ENCODE data around the gene DST.

The DST gene

GRCh38 chr6:56595490-56596122 lies 47.1 kb downstream of the DST start:
- peak; percentile 52 to 72 (median 70) for DNase-seq
- ChIA-PET POLR2A (no interaction called here), CTCF (interaction anchor here (0.6 to 4.5 kb wide), 23 partner anchors 8 to 280 kb away, joined by 3 to 54 read pairs (median 4); no protein-coding TSS in a partner anchor)
- no peaks in the 10 kb centered on the region for H3K27me3 ChIP-seq (replicated peaks in 2 of 5; ENCODE audit: control insufficient read depth in 4 of 5, insufficient read depth in 5 of 5, low read length in 4 of 5)
- H3K27ac ChIP-seq (ENCODE audit: insufficient read depth in 1 of 2, low read depth in 1 of 2, low read length in 2 of 2, poor library complexity in 1 of 2, severe bottlenecking in 2 of 2), result no peak overlapping the region
- no peak overlapping the region for H3K4me3 ChIP-seq (ENCODE audit: control insufficient read depth in 1 of 7, extremely low read depth in 1 of 7, insufficient read depth in 4 of 7, low read depth in 2 of 7, low read length in 6 of 7)
- H3K36me3 ChIP-seq (ENCODE audit: control insufficient read depth in 4 of 4, insufficient read depth in 4 of 4, low read length in 3 of 4), result peaks cover 0 to 26% (median 8%) of the 10 kb centered on the region in 4 experiments
- H3K4me1 ChIP-seq (ENCODE audit: control extremely low read depth in 1 of 4, control insufficient read depth in 4 of 4, insufficient read depth in 4 of 4, low read length in 3 of 4), result no peaks in the 10 kb centered on the region
- WGBS (ENCODE audit: insufficient coverage), result no CpG with 5 or more reads among the region's 6 CpGs
- no peaks in the 10 kb centered on the region for H3K9me3 ChIP-seq (ENCODE audit: control extremely low read depth in 1 of 5, control insufficient read depth in 4 of 5, insufficient read depth in 2 of 5, low read depth in 1 of 5, low read length in 4 of 5)

GRCh38 chr6:56594699-56595098 lies 48.0 kb downstream of the DST start:
- H3K27me3 ChIP-seq (replicated peaks in 2 of 5; ENCODE audit: control insufficient read depth in 4 of 5, insufficient read depth in 5 of 5, low read length in 4 of 5), result no peaks in the 10 kb centered on the region
- no peaks in the 10 kb centered on the region for H3K4me1 ChIP-seq (ENCODE audit: control extremely low read depth in 1 of 4, control insufficient read depth in 4 of 4, insufficient read depth in 4 of 4, low read length in 3 of 4)
- H3K4me3 ChIP-seq (ENCODE audit: control insufficient read depth in 1 of 7, extremely low read depth in 1 of 7, insufficient read depth in 4 of 7, low read depth in 2 of 7, low read length in 6 of 7), result no peak overlapping the region
- H3K27ac ChIP-seq (ENCODE audit: insufficient read depth in 1 of 2, low read depth in 1 of 2, low read length in 2 of 2, poor library complexity in 1 of 2, severe bottlenecking in 2 of 2), result no peak overlapping the region
- DNase-seq, result no peak
- H3K9me3 ChIP-seq (ENCODE audit: control extremely low read depth in 1 of 5, control insufficient read depth in 4 of 5, insufficient read depth in 2 of 5, low read depth in 1 of 5, low read length in 4 of 5), result no peaks in the 10 kb centered on the region
- ChIA-PET POLR2A (no interaction called here), CTCF (interaction anchor here (0.6 to 4.5 kb wide), 22 partner anchors 9 to 280 kb away, joined by 3 to 54 read pairs (median 4); no protein-coding TSS in a partner anchor)
- peaks cover 0 to 23% (median 8%) of the 10 kb centered on the region in 4 experiments for H3K36me3 ChIP-seq (ENCODE audit: control insufficient read depth in 4 of 4, insufficient read depth in 4 of 4, low read length in 3 of 4)

GRCh38 chr6:56593801-56594318 lies 48.8 kb downstream of the DST start:
- Histone ChIP-seq H3K9me3 (ENCODE audit: control extremely low read depth in 1 of 5, control insufficient read depth in 4 of 5, insufficient read depth in 2 of 5, low read depth in 1 of 5, low read length in 4 of 5) (no peaks in the 10 kb centered on the region), H3K27me3 (replicated peaks in 2 of 5; ENCODE audit: control insufficient read depth in 4 of 5, insufficient read depth in 5 of 5, low read length in 4 of 5) (no peaks in the 10 kb centered on the region), H3K4me1 (ENCODE audit: control extremely low read depth in 1 of 4, control insufficient read depth in 4 of 4, insufficient read depth in 4 of 4, low read length in 3 of 4) (no peaks in the 10 kb centered on the region), H3K27ac (ENCODE audit: insufficient read depth in 1 of 2, low read depth in 1 of 2, low read length in 2 of 2, poor library complexity in 1 of 2, severe bottlenecking in 2 of 2) (no peak overlapping the region), H3K4me3 (ENCODE audit: control insufficient read depth in 1 of 7, extremely low read depth in 1 of 7, insufficient read depth in 4 of 7, low read depth in 2 of 7, low read length in 6 of 7) (no peak overlapping the region), H3K36me3 (ENCODE audit: control insufficient read depth in 4 of 4, insufficient read depth in 4 of 4, low read length in 3 of 4) (peaks cover 0 to 21% (median 6%) of the 10 kb centered on the region in 4 experiments)
- ChIA-PET POLR2A (no interaction called here), CTCF (interaction anchor here (1.1 to 4.5 kb wide), 13 partner anchors 10 to 246 kb away, joined by 3 to 54 read pairs (median 6); no protein-coding TSS in a partner anchor)
- DNase-seq, result no peak
- WGBS (ENCODE audit: insufficient coverage), result 100% methylated on average over 4 of the region's 5 CpGs

GRCh38 chr6:56582236-56582635 lies 60.5 kb downstream of the DST start:
- ChIA-PET CTCF (interaction anchor here (2.4 to 3.6 kb wide), 2 partner anchors 12 kb away, joined by 16 to 19 read pairs; no protein-coding TSS in a partner anchor), POLR2A (no interaction called here)
- H3K36me3 ChIP-seq (ENCODE audit: control insufficient read depth in 4 of 4, insufficient read depth in 4 of 4, low read length in 3 of 4), result peaks cover 0 to 3% (median 0%) of the 10 kb centered on the region in 4 experiments
- no peaks in the 10 kb centered on the region for H3K27me3 ChIP-seq (replicated peaks in 2 of 5; ENCODE audit: control insufficient read depth in 4 of 5, insufficient read depth in 5 of 5, low read length in 4 of 5)
- DNase-seq, result peak in 1 of 3 donors; percentile 19
- H3K9me3 ChIP-seq (ENCODE audit: control extremely low read depth in 1 of 5, control insufficient read depth in 4 of 5, insufficient read depth in 2 of 5, low read depth in 1 of 5, low read length in 4 of 5), result no peaks in the 10 kb centered on the region
- no peak overlapping the region for H3K4me3 ChIP-seq (ENCODE audit: control insufficient read depth in 1 of 7, extremely low read depth in 1 of 7, insufficient read depth in 4 of 7, low read depth in 2 of 7, low read length in 6 of 7)
- no peak overlapping the region for H3K27ac ChIP-seq (ENCODE audit: insufficient read depth in 1 of 2, low read depth in 1 of 2, low read length in 2 of 2, poor library complexity in 1 of 2, severe bottlenecking in 2 of 2)
- 100% methylated on average over 1 of the region's 3 CpGs for WGBS (ENCODE audit: insufficient coverage)
- H3K4me1 ChIP-seq (ENCODE audit: control extremely low read depth in 1 of 4, control insufficient read depth in 4 of 4, insufficient read depth in 4 of 4, low read length in 3 of 4), result no peaks in the 10 kb centered on the region

- Histone ChIP-seq H3K4me1 (ENCODE audit: control extremely low read depth in 1 of 4, control insufficient read depth in 4 of 4, insufficient read depth in 4 of 4, low read length in 3 of 4) (no peaks in the 10 kb centered on the region), H3K27ac (ENCODE audit: insufficient read depth in 1 of 2, low read depth in 1 of 2, low read length in 2 of 2, poor library complexity in 1 of 2, severe bottlenecking in 2 of 2) (no peak overlapping the region), H3K36me3 (ENCODE audit: control insufficient read depth in 4 of 4, insufficient read depth in 4 of 4, low read length in 3 of 4) (peaks cover 0 to 4% (median 1%) of the 10 kb centered on the region in 4 experiments), H3K9me3 (ENCODE audit: control extremely low read depth in 1 of 5, control insufficient read depth in 4 of 5, insufficient read depth in 2 of 5, low read depth in 1 of 5, low read length in 4 of 5) (no peaks in the 10 kb centered on the region), H3K4me3 (ENCODE audit: control insufficient read depth in 1 of 7, extremely low read depth in 1 of 7, insufficient read depth in 4 of 7, low read depth in 2 of 7, low read length in 6 of 7) (no peak overlapping the region), H3K27me3 (replicated peaks in 2 of 5; ENCODE audit: control insufficient read depth in 4 of 5, insufficient read depth in 5 of 5, low read length in 4 of 5) (no peaks in the 10 kb centered on the region)
- 100% methylated on average over 4 of the region's 4 CpGs for WGBS (ENCODE audit: insufficient coverage)
- ChIA-PET CTCF (interaction anchor here (2.4 to 3.6 kb wide), 2 partner anchors 11 to 13 kb away, joined by 16 to 19 read pairs; no protein-coding TSS in a partner anchor), POLR2A (no interaction called here)
- no peak for DNase-seq
Observed at GRCh38 chr6:56581296-56581925, 61.3 kb downstream of the DST start.

- WGBS (ENCODE audit: insufficient coverage), result 100% methylated on average over 3 of the region's 5 CpGs
- POLR2A ChIA-PET, result no interaction called here
- H3K27ac ChIP-seq (ENCODE audit: insufficient read depth in 1 of 2, low read depth in 1 of 2, low read length in 2 of 2, poor library complexity in 1 of 2, severe bottlenecking in 2 of 2), result no peak overlapping the region
- H3K9me3 ChIP-seq (ENCODE audit: control extremely low read depth in 1 of 5, control insufficient read depth in 4 of 5, insufficient read depth in 2 of 5, low read depth in 1 of 5, low read length in 4 of 5), result no peaks in the 10 kb centered on the region
- no peaks in the 10 kb centered on the region for H3K27me3 ChIP-seq (replicated peaks in 2 of 5; ENCODE audit: control insufficient read depth in 4 of 5, insufficient read depth in 5 of 5, low read length in 4 of 5)
- CTCF ChIA-PET, result interaction anchor here (1.6 to 3.6 kb wide), 3 partner anchors 10 to 14 kb away, joined by 5 to 19 read pairs (median 16); no protein-coding TSS in a partner anchor
- no peak overlapping the region for H3K4me3 ChIP-seq (ENCODE audit: control insufficient read depth in 1 of 7, extremely low read depth in 1 of 7, insufficient read depth in 4 of 7, low read depth in 2 of 7, low read length in 6 of 7)
- H3K36me3 ChIP-seq (ENCODE audit: control insufficient read depth in 4 of 4, insufficient read depth in 4 of 4, low read length in 3 of 4), result peaks cover 0 to 4% (median 1%) of the 10 kb centered on the region in 4 experiments
- no peak for DNase-seq
- no peaks in the 10 kb centered on the region for H3K4me1 ChIP-seq (ENCODE audit: control extremely low read depth in 1 of 4, control insufficient read depth in 4 of 4, insufficient read depth in 4 of 4, low read length in 3 of 4)
Observed at GRCh38 chr6:56580271-56580670, 62.4 kb downstream of the DST start.

All from common myeloid progenitor, CD34-positive (primary cell).